GM21423 (cell line): Measurements from ENCODE around the gene CD40.

Experiments
- ATAC-seq: cut with Tn5 transposase; IDR thresholded peaks from one replicate; pipeline ENCODE4 v1.9.1; 2021; ENCODE audit warnings: mild to moderate bottlenecking, moderate library complexity; ENCODE audit not compliant: unreplicated experiment

CD40 gene

DNA sequence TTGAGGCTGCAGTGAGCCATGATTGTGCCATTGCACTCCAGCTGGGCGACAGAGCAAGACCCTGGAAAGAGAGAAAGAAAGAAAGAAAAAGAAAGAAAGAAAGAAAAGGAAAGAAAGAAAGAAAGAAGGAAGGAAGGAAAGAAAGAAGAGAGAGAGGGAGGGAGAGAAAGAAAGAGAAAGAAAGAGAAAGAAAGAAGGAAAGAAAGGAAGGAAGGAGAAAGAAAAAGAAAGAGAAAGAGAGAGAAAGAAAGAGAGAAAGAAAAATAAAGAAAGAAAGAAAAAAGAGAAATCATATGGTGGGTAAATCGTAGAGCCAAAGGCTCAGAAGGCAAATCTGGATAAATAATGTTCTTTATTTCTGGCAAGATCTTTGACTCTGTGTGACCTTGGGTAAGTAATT is 53.4 kb downstream of the CD40 start:
- ATAC-seq, result no peak

DNA sequence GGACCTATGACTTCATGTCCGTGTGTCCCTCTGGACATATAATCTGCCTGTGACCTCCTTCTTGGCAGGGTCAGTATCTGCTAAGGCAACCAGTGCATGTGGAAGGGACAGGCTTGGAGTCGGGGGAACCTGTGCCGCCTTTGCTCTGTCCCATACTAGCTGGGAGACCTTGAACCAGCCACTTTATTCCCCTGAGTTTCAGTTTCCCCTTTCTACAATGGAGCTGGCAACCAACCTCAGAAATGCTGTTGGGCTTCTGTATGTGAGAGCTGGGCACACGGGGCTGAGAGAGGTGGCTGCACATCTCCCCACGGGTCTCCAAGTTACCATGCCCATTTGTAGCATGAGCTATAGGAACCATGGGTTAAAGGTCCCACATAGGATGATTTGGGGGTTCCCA is 53.8 kb downstream of the CD40 start:
- no peak for ATAC-seq

DNA sequence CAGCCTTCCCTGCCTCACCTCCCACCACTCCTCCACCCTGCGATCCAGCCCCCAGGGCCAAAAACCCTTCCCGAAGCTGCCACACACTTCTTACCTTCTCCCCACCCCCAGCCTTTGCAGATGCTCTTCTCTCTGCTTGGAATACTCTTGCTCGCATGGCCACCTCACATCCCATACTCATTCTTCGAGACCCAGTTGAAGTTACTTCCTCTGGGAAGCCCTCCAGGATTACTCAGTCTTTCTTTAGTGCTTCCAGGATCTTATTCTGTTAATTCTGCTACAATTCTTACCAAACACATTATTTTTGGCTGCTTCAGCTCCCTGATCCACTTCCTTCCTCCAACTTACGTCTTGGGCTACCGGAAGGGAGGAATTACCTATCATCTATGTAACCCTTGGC is 54.3 kb downstream of the CD40 start:
- no peak for ATAC-seq

DNA sequence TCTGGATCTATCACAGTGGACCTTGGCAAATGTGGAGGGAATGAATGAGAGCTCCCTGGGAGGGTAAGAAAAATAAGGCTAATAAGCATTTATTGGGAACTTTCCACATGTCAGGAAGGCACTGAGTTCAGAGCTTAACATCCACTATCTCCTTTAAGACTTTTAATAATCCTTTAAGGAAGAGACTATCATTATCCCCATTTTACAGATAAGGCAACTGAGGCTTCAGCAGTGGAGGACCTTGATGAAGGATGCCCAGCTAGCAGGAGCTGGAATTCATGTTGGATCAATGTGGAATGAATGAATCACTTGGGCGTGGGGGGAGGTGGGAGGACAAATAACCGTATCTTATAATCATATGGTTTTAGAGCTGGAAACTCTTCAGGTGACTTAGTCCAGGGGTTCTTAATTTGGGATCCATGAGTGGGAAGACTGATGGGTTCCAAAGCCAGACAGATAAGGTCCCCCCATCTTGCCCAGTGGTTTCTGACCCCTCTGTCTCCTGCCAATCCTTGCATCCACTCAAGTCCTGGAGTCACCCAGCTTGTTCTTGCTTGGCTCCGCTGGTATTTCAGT is 54.9 kb downstream of the CD40 start:
- no peak for ATAC-seq

DNA sequence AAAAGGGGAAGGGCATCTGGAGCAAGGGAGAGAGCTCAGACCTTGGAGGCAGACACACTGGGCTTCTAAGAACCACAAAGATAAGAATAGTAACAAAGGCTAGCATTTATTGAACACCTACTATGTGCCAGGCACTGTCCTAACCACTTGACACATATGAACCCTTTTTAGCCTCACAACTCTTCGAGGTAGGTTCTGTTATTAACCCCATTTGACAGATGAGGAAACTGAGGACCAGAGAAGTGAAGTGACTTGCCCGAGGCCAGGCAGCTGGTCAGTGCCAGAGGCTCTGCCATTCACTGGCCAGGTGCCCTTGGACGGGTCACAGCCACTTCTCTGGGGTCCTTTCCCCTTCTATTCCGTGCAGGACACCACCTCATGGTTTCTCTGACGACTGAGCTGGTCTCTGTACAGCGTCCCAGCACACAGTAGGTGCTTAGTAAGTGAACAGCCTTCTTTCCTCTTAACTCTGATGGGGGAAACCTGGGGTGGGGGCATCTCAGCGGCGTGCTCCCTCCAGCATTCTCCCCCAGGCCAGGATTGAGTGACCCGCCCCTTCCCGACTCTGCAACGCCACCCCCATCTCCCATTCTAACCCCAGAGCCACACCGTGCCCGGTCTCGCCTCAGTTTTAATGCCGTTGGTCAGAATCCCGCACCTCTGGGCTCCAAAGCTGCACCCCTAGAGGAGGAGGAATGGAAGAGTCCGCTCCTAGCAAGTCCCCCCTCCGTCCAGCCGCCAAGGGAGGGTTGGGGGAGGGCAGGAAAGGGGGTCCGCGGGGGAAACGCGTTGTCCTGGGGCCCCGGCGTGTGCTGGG is 55.7 kb downstream of the CD40 start:
- ATAC-seq, result no peak

DNA sequence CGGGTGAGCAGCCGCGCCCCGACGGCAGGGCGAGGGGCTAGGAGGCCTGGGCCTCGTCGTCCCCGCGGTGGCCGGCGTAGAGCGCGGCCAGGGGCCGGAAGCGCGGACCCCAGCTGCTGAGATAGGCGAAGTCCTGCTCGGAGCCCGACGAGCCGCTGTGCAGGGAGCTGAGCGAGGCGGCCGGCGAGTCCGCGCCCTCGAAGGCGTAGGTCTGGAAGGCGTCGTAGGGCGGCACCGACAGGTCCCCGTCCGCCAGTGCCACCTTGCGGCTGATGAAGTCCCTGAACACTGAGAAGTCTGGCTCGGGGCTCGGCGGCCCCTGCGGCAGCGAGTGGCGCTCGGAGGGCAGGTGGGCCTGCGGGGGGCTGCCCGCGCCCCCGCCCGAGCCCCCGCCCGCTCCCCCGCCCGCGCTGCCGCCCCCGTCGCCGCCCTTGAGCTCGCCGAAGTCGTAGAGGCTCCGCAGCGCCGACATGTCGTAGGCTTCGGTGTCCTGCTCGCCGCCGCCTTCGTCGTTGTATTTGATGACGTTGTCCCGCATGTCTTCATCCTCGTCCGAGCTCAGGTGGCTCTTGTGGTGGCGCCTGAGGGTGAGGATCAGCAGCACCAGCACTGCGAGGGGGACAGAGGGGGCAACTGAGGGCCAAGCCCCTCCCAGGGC is 56.5 kb downstream of the CD40 start:
- ATAC-seq, result no peak

DNA sequence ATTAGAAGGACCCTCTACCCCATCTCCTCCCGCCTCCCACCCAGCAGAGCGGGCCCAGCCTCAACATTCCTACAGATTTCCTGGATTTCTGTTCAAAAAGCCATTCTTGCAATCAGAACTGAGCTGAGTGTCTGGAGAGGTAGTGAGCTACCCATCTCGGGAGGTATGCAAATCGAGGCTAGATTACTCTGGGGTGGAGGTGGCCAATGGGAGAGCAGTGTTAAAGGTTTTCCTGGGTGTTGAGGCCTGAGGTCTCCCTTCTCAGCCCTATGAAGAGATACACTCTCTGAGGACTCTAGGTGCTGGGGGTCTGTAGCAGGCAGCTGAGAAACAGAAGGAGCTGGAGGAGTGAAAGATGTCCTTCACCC is 57.0 kb downstream of the CD40 start:
- no peak for ATAC-seq

DNA sequence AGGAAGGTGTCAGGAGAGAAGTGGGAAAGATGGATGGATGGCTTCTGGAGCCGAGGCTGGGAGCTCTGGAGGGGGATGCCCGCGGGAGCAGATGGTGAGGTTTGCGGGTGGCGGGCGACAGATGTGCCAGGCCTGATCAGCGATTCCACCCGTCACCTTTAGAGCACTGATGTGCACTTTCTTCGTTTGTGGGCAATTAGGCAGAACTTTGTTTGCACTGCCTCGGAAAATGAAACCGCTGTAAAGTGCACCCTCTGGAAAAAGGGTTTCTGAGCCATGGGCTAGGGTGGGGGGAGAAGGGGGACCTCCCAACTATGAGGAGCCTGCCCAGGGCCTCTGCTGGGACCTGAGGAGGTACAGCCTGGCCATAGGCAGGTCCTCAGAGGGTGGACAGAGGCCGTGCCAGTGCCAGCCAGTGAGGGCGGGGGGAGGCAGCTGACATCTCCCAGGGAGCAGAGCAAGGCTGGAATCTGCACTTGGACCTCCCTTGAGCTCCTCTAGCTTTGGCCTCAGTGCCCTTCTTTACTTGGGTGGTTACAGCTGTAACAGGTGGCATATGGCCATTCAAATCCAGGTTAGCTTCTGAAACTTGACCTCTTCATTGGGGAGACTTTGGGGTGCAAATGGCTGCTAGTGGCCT is 58.7 kb downstream of the CD40 start:
- ATAC-seq, result no peak

DNA sequence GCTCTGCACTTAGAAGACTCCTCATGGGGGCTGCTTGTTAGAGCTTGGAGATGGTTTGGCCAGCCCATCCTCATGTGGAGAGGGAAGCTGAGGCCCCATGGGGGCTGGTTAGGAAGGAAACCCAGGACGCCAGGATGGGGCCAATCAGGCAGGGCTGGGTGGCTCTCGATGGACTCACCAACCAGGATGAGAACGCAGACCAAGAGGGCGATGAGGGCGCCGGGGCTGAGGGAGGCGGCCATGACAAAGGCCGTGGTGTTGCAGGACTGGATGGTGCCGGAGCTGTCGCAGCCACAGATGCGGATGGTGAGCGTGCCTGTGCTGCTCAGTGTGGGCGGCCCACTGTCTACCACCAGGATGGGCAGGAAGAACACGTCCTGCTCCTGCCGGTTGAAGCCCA is 59.7 kb downstream of the CD40 start:
- no peak for ATAC-seq

DNA sequence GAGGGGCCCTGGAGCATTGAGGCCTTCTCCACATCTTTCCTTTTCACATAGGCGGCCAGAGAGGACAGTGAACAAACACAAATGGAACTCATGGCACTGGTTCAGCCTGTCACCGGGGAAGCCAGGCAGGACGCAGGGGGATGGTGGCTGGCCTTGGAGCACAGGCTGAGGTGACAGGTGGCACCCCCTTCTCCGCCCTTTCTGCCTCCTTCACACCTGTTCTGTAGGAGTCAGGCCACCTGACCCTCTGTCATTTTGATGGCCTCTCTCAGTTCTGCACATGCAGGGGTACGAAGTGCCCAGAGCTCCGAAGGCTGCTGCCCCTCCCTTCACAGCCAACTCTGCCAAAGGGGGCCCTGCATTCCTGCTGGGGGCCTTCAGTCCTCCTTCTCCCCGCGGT is 60.8 kb downstream of the CD40 start:
- no peak for ATAC-seq
